ENCODE data around the gene ANKRD13C.
"Not testable (repeated sequence)": the region's sequence is repeated elsewhere in the genome, so short reads cannot be mapped to it uniquely, and the experiment has no call there.

Gene ANKRD13C, protein sequence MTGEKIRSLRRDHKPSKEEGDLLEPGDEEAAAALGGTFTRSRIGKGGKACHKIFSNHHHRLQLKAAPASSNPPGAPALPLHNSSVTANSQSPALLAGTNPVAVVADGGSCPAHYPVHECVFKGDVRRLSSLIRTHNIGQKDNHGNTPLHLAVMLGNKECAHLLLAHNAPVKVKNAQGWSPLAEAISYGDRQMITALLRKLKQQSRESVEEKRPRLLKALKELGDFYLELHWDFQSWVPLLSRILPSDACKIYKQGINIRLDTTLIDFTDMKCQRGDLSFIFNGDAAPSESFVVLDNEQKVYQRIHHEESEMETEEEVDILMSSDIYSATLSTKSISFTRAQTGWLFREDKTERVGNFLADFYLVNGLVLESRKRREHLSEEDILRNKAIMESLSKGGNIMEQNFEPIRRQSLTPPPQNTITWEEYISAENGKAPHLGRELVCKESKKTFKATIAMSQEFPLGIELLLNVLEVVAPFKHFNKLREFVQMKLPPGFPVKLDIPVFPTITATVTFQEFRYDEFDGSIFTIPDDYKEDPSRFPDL

DNA sequence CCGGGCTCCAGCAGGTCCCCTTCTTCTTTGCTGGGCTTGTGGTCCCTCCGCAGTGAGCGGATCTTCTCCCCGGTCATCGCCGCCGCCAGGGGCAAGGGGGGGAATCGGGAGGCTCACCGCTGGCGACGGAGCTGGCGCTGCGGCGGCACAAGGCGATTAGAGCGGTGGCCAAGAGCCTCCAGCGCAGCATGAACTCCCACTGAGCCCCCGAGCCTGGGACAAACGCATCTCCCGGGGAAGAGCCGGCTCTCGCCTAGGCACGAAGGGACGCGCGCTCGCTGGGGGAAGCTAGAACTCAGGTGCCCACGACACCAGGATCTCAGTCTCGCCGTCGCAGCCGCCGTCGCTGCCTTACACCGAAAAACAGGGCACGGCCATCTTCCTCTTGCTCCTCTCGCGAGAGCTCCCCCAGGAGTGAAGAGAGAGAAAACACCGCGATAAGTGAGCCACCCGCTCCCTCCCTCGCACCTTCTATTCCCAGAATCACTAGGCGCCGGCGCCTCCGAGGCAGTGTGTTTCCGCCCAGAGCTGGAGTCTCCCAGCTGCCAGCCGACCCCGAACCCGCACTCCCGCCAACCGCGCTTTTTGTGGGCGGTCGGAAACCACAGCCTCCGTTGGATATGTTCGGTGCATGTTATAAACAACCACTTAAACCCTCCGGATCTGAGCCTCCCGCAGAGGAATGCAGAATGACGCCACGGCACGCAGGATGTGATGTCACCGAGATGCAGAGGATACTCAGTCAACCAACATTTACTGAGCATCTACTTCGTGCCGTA lies at the start of gene ANKRD13C:
Gene ANKRD13C, minus strand, starts transcription at position 391 of the 779 bp plus-strand sequence. Its CDS starts 314 bp downstream, at position 77.
- DNase-seq: peak; percentile 92

DNA sequence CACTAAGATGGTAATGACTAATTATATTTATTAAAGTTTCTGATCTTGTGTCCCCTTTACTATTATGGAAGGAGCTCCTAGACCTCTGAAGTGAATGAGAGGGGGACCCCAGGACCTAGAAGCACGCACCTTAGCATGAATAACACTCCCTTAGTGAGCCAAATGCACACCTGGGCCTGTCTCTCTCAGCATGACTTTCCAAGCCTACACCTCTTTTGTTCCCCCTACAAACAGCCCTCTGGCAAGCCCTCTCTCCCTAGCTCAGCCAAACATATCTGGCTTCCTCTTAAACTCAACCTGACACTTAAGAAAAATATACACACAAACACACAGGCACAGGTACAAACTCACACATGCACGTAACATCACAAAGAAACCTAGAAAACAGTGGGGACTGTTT lies 49.2 kb upstream of the ANKRD13C start:
- DNase-seq: no peak

DNA sequence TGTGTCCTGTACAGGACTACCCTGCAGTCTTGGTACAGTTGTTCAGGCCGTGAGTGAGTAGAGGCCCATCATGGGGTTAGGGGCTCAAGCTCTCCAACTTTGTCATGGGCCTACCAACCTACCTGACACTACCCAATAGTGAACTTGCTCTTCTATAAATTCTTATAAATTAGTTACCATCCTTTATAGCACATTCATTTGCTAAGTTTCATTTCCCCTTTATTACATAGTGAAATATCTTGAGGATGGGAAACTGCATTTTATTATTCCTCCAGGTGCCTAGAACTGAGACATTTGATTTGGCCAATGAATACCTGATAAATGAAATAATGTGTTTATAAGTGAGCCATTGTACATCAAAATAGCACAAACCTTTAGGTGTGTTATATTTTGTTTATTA lies 47.5 kb upstream of the ANKRD13C start:
- DNase-seq: no peak

DNA sequence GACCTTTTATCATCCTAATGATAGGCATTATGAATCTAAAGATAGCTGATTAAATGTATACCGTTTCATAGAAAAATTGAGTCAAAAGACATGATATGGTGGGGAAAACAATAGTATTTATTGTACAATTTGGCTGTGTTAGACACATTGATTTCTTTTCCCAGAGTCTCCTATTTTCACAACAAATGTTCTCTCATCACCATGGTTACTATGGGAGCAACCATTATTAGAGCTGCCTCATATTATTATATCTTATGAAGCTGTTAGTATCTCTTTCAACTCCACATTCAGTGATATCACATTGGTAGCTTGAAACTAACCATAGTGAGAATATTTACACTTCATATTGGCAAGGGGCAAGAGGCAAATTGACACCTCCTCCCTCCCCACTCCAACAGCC lies 45.8 kb upstream of the ANKRD13C start:
- DNase-seq: no peak

DNA sequence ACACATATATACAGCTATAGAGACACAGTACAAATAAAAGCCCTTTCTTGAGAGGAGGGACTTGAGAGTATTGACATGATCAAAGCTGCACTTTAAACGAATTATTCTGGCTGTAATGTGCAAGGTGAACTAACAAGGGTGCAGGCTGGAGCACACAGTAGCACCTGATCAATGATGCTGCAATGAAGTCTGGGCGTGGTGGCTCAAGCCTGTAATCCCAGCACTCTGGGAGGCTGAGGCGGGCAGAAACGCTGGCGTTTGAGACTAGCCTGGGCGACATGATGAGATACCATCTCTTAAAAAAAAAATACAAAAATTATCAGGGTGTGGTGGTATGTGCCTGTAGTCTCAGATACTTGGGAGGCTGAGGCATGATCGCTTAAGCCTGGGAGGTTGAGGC lies 42.5 kb upstream of the ANKRD13C start:
- DNase-seq: no peak

DNA sequence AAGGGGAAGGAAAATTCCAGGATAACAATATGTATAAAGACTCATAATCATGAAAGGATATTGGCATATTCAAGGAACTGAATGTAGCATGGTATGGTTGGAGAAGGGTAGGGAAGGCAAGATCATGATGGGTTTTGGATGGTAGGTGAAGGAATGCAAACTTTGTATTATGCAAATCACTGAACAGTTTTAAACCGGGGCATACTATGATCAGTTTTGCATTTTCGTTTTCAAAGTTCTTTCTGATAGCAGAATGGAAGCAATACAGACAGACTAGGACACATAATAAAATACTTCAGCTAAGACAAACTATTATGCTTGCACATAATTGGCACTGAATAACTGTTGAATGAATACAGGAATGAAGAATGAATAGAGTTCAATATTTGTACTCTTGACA lies 42.1 kb upstream of the ANKRD13C start:
- DNase-seq: no peak

DNA sequence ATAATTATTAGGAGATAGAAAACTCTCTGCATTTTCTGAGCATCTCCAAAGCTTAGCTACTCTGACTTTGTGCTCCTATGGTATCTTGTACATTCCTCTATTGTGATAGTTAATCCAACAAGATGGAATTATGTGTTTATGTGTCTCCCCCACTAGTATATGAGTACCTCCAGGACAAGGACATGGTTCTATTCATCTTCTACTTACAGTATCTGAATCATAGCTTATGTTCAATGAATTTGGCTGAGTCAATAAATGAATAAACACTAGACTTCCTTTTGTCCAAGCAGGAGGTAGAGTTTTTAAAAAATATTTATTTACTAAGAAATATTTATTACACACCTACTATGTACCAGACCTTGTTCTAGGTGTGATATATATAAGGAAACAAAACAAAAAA lies 38.1 kb upstream of the ANKRD13C start:
- no peak for DNase-seq

DNA sequence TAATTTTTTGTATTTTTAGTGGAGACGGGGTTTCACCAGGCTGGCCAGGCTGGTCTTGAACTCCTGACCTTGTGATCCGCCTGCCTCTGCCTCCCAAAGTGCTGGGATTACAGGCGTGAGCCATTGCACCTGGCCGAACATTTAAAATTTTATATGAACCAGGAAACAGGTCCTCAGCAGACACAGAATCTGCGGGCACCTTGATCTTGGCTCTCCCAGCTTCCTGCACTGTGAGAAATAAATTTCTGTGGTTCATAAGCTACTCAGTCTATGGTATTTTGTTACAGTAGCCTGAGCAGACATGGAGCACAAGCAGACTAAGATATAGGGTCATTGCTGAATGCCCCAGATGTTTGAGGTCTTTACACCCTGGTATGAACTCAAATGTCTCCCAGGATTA lies 33.0 kb upstream of the ANKRD13C start:
- DNase-seq: no peak

DNA sequence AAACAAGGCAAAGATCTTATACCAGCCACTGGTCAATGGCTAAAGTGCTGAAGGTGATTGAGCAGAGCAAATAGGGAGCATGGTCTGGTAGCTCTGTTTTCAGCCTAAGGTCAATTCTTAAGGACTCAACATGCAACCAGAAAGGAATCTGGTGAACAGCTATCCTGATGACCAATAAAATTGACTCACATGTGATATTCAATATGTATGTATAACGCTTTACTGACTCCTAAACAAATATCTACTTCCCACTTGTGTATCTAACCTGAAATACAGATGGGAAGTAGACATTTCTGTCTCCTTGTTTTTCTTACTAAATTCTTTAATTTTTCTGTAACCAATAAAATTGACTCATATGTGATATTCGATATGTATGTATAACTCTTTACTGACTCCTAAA lies 31.6 kb upstream of the ANKRD13C start:
- DNase-seq: no peak

DNA sequence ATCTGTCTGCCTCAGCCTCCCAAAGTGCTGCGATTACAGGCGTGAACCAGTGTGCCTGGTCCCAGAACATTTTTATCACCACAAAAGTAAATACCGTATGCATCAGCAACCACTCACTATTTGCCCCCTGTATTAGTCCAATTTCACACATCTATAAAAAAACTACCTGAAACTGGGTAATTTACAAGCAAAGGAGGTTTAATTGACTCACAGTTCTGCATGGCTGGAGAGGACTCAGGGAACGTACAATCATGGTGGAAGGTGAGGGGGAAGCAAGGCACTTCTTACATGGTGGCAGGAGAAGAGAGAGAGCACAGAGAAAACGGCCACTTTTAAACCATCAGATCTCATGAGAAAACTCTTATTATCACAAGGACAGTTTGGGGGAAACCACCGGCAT lies 31.0 kb upstream of the ANKRD13C start:
- DNase-seq: no peak

DNA sequence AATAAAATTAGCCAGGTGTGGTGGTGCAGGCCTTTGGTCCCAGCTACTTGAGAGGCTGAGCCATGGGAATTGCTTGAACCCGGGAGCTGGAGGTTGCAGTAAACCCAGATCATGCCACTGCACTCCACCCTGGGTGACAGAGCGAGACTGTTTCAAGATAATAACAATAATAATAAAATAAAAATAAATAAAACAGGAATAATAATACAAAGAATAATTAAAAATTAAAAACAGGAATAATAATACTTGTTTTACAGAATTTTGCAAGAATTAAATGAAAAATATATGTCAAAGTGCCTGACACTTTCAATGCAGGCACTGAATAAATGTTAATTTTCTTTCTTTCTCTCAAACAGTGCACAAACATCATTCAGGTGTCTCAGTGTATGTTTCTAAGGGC lies 30.0 kb upstream of the ANKRD13C start:
- DNase-seq: no peak

DNA sequence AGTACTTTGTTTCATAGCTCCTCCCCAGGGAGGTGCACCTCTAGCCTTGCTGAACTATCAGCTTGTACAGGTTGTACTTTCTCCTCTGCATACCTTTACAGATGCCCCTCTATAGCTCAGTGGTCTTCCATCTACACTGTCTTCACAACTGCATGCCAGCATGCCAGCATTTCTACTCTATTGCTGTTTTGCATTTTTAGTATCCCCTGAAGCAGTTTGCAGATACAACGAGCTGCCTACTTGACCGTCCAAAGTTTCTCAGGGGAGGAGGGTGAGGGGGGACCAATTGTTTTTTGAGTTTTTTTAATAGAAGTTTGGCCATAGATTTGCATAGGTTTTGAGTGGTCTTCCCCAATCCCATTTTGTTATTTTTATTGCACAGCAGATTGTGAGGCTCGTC lies 29.0 kb upstream of the ANKRD13C start:
- DNase-seq: no peak

DNA sequence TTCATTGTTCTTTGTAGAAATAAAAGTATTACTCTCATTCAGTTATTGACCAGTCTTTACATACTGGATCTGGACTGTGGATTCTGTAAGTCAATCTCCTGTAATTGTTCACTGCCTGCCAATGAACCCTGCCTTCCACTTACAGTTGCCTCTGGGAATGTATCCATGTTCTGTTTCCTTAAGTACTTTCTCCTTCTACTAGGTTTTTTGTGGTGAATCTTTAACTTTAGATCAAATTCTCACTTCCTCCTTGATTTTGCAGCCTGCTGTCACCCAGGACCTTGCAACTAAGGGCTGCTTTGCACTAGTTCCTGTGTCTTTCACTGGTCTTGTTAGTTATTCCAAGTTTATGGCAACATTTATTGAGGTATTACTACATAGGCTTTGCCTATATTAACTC lies 28.2 kb upstream of the ANKRD13C start:
- DNase-seq: no peak

DNA sequence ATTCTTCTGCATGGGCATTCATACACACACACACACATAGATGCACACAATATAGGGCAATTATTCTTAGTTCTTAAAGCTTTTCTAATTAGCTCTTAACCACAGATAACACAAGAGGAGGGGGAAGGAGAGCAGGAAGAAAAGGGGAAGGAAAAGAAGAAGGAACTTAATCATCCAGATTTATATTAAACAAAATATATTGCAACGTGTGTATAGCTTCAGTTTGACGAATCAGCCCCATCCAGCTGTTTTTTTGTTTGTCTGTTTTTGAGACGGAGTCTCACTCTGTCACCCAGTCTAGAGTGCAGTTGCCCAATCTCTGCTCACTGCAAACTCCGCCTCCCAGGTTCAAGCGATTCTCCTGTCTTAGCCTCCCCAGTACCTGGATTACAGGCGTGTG lies 21.7 kb upstream of the ANKRD13C start:
- no peak for DNase-seq

DNA sequence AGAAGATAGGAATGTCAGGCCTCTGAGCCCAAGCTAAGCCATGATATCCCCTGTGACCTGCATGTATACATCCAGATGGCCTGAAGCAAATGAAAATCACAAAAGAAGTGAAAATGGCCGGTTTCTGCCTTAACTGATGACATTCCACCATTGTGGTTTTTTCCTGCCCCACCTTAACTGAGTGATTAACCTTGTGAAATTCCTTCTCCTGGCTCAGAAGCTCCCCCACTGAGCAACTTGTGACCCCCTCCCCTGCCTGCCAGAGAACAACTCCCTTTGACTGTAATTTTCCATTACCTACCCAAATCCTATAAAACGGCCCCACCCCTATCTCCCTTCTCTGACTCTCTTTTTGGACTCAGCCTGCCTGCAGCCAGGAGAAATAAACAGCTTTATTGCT lies 19.1 kb upstream of the ANKRD13C start:
- DNase-seq: not testable (repeated sequence)

DNA sequence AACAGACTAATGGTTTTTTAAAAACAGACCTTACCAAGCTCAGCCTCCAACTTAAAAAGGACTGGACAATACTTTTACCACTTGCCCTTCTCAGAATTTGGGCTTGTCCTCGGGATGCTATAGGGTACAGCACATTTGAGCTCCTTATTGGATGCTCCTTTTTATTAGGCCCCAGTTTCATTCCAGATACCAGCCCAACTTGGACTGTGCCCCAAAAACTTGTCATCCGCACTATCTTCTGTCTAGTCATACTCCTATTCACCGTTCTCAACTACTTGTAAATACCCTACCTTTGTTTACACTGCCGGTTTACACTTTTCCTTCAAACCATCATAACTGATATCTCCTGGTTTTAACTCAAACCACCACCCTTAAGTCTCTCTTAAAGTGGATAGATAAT lies 17.9 kb upstream of the ANKRD13C start:
- no peak for DNase-seq

DNA sequence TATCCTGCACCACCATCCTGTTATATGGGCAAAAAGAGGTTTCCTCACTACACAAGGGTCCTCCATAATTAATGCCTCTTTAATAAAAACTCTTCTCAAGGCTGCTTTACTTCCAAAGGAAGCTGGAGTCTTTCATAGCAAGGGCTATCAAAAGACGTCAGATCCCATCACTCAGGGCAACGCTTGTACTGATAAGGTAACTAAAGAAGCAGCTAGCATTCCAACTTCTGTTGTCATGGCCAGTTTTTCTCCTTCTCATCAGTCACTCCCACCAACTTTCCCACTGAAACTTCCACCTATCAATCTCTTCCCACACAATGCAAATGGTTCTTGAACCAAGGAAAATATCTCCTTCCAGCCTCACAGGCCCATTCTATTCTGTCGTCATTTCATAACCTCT lies 17.1 kb upstream of the ANKRD13C start:
- not testable (repeated sequence) for DNase-seq

DNA sequence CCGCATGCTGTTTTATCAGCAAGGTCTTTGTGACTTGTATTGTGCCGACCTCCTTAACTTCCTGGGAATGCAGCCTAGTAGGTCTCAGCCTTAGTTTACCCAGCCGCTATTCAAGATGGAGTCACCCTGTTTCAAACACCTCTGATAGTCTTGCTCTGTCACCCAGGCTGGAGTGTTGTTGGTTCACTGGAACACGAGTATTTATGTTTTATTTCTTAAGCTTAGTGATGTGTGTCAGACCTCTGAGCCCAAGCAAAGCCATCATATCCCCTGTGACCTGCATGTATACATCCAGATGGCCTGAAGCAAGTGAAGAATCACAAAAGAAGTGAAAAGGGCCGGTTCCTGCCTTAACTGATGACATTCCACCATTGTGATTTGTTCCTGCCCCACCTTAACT lies 12.9 kb upstream of the ANKRD13C start:
- not testable (repeated sequence) for DNase-seq

DNA sequence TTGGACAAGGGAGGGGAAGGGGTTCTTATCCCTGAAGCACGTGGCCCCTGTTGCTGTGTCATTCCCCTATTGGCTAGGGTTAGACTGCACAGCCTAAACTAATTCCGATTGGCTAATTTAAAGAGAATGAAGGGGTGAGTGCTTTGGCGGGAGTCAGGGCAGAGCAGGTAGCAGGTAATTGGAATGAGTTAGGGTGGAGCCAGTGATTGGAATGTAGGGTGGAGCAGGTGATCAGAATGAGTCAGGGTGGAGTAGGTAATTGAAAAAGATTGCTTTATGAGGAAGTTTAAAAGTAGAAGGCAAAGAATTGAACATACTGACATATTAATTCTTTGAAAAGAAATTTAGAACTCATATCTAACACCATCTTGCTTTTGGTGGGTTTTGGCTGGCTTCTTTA lies 12.5 kb upstream of the ANKRD13C start:
- not testable (repeated sequence) for DNase-seq

DNA sequence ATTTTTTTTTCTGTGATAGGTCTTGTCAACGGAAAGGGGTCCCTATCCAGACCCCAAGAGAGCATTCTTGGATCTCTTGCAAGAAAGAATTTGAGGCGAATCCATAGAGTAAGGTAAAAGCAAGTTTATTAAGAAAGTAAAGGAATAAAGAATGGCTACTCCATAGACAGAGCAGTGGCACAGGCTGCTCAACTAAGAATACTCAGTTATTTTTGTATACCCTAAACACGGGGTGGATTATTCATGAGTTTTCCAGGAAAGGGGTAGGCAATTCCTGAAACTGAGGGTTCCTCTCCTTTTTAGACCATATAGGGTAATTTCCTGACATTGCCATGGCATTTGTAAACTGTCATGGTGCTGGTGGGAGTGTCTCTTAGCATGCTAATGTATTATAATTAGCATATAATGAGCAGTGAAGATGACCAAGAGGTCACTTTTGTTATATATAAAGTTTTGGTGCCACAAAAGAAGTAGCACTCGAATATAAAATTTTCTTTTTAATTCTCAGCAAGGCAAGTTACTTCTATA lies 12.0 kb upstream of the ANKRD13C start:
- not testable (repeated sequence) for DNase-seq

DNA sequence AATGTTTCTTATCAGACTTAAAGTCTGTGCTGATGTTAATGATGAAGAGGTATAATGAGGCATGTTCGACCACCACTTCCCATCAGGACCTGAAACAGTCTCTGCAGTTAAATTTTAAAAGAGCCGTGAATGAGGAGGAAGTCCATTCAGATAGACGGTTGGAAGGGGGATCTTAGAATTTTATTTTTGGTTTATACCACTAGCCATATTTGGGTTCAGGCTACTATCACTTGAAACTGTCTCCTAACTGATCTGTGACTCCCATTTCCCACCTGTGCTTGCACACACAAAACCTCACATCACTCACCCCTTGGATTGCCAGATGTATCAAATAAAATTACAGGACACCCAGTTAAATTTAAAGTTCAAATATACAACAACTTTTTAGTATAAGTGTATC lies 9.9 kb upstream of the ANKRD13C start:
- no peak for DNase-seq

DNA sequence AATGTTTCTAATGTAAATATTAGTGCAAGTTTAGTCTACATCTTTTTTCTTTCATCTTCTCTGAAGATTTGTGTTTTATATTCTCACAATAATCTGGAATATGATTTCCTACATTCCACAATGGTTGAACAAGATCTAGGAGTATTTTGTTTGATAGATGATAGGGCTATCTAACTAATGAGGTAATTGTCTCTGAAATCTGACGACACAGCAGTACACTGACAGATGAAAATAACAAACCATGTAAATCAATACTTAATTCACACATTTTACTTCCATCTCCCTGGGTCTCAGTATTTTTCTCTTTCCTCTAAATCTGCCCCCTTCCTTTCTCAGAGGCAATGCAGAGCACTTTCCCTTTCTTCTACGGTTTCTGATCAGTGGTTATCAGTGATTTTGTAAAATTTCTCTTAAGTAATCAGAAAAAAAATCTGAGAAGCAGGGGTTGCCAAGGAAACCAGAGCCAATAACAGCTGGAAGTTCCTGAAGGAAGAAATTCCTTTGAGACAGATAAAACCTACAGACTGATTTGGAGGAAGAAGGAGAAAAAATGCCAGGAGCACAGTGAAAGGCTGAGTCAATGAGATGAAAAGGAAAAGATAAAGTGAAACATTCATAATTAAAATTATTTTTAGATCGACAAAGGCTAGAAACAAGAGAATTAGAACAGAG lies 7.3 kb upstream of the ANKRD13C start:
- no peak for DNase-seq

DNA sequence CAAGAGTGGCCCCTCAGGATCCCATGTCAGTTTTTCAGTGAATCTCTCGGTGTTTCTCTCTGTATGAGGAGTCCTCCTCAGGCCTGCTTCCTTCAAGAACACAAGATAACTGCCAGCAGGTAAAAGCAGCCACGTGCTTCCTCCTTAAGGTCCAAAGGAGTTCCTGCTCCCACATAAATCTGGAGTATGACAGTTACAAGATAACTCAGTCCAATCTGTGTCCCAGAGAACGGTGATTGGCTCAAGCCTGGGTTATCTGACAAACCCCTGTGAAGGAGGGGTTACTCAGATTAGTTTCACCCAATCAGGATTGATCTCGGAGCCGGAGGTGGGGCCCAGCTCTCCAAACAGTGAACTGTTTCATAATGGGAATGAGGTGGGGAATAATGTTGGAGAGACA lies 5.8 kb upstream of the ANKRD13C start:
- no peak for DNase-seq
